Fibroblast of peridontal ligament (primary cell): ENCODE data around the gene ZWINT.

Experiments
- DNase-seq: peaks from one replicate; pipeline ENCODE4 v3.0.0-alpha.2; 2010; ENCODE audit errors: extremely low read depth

The ZWINT gene

GRCh38 chr10:56360967-56361612 lies at the start of gene ZWINT:
Gene ZWINT (minus strand): TSS chr10:56361259. CDS start chr10:56361236, 23 bp downstream.
- DNase-seq: peak; percentile 95

- no peak for DNase-seq
These were observed 22.7 kb upstream of the ZWINT start for GRCh38 chr10:56383806-56384205.

- DNase-seq: peak; percentile 0
These were observed 9.4 kb upstream of the ZWINT start for GRCh38 chr10:56370217-56371113.

GRCh38 chr10:56360583-56360966 lies 484 bp downstream of the ZWINT start:
- no peak for DNase-seq

GRCh38 chr10:56359837-56360236 lies 1.2 kb downstream of the ZWINT start:
- DNase-seq: no peak

GRCh38 chr10:56357018-56357417 lies 4.0 kb downstream of the ZWINT start:
- no peak for DNase-seq

- no peak for DNase-seq
These were observed 9.0 kb downstream of the ZWINT start for GRCh38 chr10:56351909-56352630.

GRCh38 chr10:56349611-56350010 lies 11.4 kb downstream of the ZWINT start:
- no peak for DNase-seq

- no peak for DNase-seq
These were observed 13.0 kb downstream of the ZWINT start for GRCh38 chr10:56348101-56348500.

GRCh38 chr10:56346845-56347415 lies 14.1 kb downstream of the ZWINT start:
- DNase-seq: no peak

- no peak for DNase-seq
These were observed 19.4 kb downstream of the ZWINT start for GRCh38 chr10:56341612-56342011.

- DNase-seq: no peak
These were observed 31.1 kb downstream of the ZWINT start for GRCh38 chr10:56329961-56330360.

GRCh38 chr10:56327118-56327517 lies 33.9 kb downstream of the ZWINT start:
- DNase-seq: no peak

GRCh38 chr10:56319386-56319785 lies 41.7 kb downstream of the ZWINT start:
- DNase-seq: no peak

GRCh38 chr10:56318816-56319215 lies 42.2 kb downstream of the ZWINT start:
- no peak for DNase-seq

GRCh38 chr10:56317603-56318002 lies 43.5 kb downstream of the ZWINT start:
- DNase-seq: no peak

- DNase-seq: no peak
These were observed 44.5 kb downstream of the ZWINT start for GRCh38 chr10:56316603-56317002.
